HEK293 (cell line): ENCODE measurements around the gene FSTL3.
A peak's percentile ranks its signal among the peaks of the same experiment; 100 is the strongest.

Experiments
- FEZF1 ChIP-seq: fragments of 450-650 bp; formaldehyde crosslinking; IDR thresholded peaks from 2 replicates; pipeline ENCODE4 v1.5.1; 2016; ENCODE audit warnings: missing biosample characterization, missing genetic modification characterization
- IKZF3 ChIP-seq: fragments of 450-650 bp; IDR thresholded peaks from 2 replicates; pipeline ENCODE4 v1.5.0; 2018; ENCODE audit warnings: missing biosample characterization, mild to moderate bottlenecking, missing genetic modification characterization, moderate library complexity
- INSM2 ChIP-seq: fragments of 450-650 bp; formaldehyde crosslinking; IDR thresholded peaks from 2 replicates; pipeline ENCODE4 v1.5.1; 2016; ENCODE audit warnings: missing biosample characterization, missing genetic modification characterization
- PBX3 ChIP-seq: sonication (generic); formaldehyde crosslinking; IDR thresholded peaks from 2 replicates; pipeline ENCODE4 v1.8.1; 2022; ENCODE audit warnings: mild to moderate bottlenecking, moderate library complexity, missing genetic modification reagents
- REST ChIP-seq: fragments of 450-650 bp; formaldehyde crosslinking; IDR thresholded peaks from 2 replicates; pipeline ENCODE4 v1.5.1; 2016; ENCODE audit warnings: missing biosample characterization, missing genetic modification characterization
- TSHZ1 ChIP-seq: fragments of 450-650 bp; formaldehyde crosslinking; IDR thresholded peaks from 2 replicates; pipeline ENCODE4 v1.5.1; 2016; ENCODE audit warnings: missing biosample characterization, missing genetic modification characterization, borderline replicate concordance
- ZBTB11 ChIP-seq: fragments of 450-650 bp; formaldehyde crosslinking; conservative IDR thresholded peaks from 2 replicates; pipeline ENCODE4 v1.5.1; 2016; ENCODE audit warnings: low read depth, missing biosample characterization, missing genetic modification characterization
- ZBTB6 ChIP-seq: fragments of 450-650 bp; formaldehyde crosslinking; IDR thresholded peaks from 2 replicates; pipeline ENCODE4 v1.5.1; 2017; ENCODE audit warnings: missing biosample characterization, missing genetic modification characterization
- ZEB2 ChIP-seq: fragments of 450-650 bp; formaldehyde crosslinking; IDR thresholded peaks from 2 replicates; pipeline ENCODE4 v1.5.1; 2016; ENCODE audit warnings: missing biosample characterization, missing genetic modification characterization
- ZNF148 ChIP-seq: fragments of 450-650 bp; formaldehyde crosslinking; IDR thresholded peaks from 2 replicates; pipeline ENCODE4 v1.5.0; 2017; ENCODE audit warnings: missing biosample characterization, missing genetic modification characterization, borderline replicate concordance
- ZNF202 ChIP-seq: fragments of 450-650 bp; formaldehyde crosslinking; IDR thresholded peaks from 2 replicates; pipeline ENCODE4 v1.5.1; 2016; ENCODE audit warnings: missing biosample characterization, missing genetic modification characterization, borderline replicate concordance
- ZNF280C ChIP-seq: fragments of 450-650 bp; formaldehyde crosslinking; IDR thresholded peaks from 2 replicates; pipeline ENCODE4 v1.5.1; 2016; ENCODE audit warnings: missing biosample characterization, missing genetic modification characterization
- ZNF366 ChIP-seq: fragments of 450-650 bp; formaldehyde crosslinking; conservative IDR thresholded peaks from 2 replicates; pipeline ENCODE4 v1.5.1; 2016; ENCODE audit warnings: missing biosample characterization, missing genetic modification characterization
- ZNF558 ChIP-seq: fragments of 450-650 bp; formaldehyde crosslinking; IDR thresholded peaks from 2 replicates; pipeline ENCODE4 v1.5.1; 2016; ENCODE audit warnings: missing biosample characterization, missing genetic modification characterization
- ZNF677 ChIP-seq: fragments of 450-650 bp; IDR thresholded peaks from 2 replicates; pipeline ENCODE4 v1.5.0; 2018; ENCODE audit warnings: missing biosample characterization, mild to moderate bottlenecking, missing genetic modification characterization, moderate library complexity
- ZNF701 ChIP-seq: fragments of 450-650 bp; formaldehyde crosslinking; IDR thresholded peaks from 2 replicates; pipeline ENCODE4 v1.5.1; 2016; ENCODE audit warnings: missing biosample characterization, missing genetic modification characterization
- ZNF830 ChIP-seq: fragments of 450-650 bp; IDR thresholded peaks from 2 replicates; pipeline ENCODE4 v1.5.0; 2018; ENCODE audit warnings: missing biosample characterization, missing genetic modification characterization, low read depth, mild to moderate bottlenecking, moderate library complexity
- ZXDB ChIP-seq: fragments of 450-650 bp; formaldehyde crosslinking; IDR thresholded peaks from 2 replicates; pipeline ENCODE4 v1.5.1; 2016; ENCODE audit warnings: missing biosample characterization, missing genetic modification characterization

FSTL3 gene

GRCh38 chr19:633068-633785 is 43.0 kb upstream of the FSTL3 start, which contains the start of gene POLRMT (continued):
- TF ChIP-seq REST (tag by site-specific recombination) (no peak), ZNF366 (no peak), ZNF701 (tag by site-specific recombination) (no peak), ZNF280C (tag by site-specific recombination) (no peak), ZNF558 (tag by site-specific recombination) (no peak), ZEB2 (tag by site-specific recombination) (0 out of 2 replicates have a peak, but pooled peaks have one; percentile 18), ZXDB (tag by site-specific recombination) (peak; percentile 83), ZBTB11 (tag by site-specific recombination) (0 out of 2 replicates have a peak, but pooled peaks have one; percentile 25), ZBTB6 (no peak), ZNF677 (tag by site-specific recombination) (no peak), ZNF148 (tag by site-specific recombination) (no peak), TSHZ1 (tag by site-specific recombination) (no peak), IKZF3 (tag by site-specific recombination) (no peak), INSM2 (0 out of 2 replicates have a peak, but pooled peaks have one; percentile 32), ZNF202 (tag by site-specific recombination) (no peak), FEZF1 (tag by site-specific recombination) (no peak), PBX3 (0 out of 2 replicates have a peak, but pooled peaks have one; percentile 23), ZNF830 (tag by site-specific recombination) (no peak)
